GM11168 (cell line): ENCODE data around the gene EPAS1.

ENCODE experiments used
- in situ Hi-C: fragments of 300-500 bp; cut with MboI; formaldehyde crosslinking; loops from one replicate; pipeline ENCODE4 v1.12.0; 2022; ENCODE audit warnings: low sequenced_read_pairs; ENCODE audit not compliant: unreplicated experiment

EPAS1 gene

DNA sequence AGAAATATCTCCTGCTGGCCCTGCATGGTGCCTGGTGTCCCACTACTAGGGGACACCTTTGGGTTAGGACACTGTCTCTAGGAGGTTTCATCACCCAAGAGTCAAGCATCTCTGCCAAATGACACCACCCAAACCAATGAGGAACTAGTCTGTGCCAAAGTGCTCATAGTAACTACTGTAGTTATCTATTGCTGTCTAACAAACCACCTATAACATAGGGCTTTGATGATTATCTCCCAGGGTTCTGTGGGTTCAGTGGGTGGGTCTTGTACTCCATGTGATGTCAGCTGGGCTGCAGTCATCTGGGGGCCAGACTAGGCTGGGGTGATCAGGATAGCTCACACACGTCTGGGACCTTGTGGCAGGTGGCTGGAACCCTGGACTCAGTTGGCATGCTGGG lies 59.8 kb downstream of the EPAS1 start:
- in situ Hi-C loops = loop anchor here (25.0 kb wide), 1 partner anchor 345 kb away; no protein-coding TSS in a partner anchor

GRCh38 chr2:46358713-46359112 lies 61.5 kb downstream of the EPAS1 start:
- in situ Hi-C loops = loop anchor here (25.0 kb wide), 1 partner anchor 346 kb away; no protein-coding TSS in a partner anchor

DNA sequence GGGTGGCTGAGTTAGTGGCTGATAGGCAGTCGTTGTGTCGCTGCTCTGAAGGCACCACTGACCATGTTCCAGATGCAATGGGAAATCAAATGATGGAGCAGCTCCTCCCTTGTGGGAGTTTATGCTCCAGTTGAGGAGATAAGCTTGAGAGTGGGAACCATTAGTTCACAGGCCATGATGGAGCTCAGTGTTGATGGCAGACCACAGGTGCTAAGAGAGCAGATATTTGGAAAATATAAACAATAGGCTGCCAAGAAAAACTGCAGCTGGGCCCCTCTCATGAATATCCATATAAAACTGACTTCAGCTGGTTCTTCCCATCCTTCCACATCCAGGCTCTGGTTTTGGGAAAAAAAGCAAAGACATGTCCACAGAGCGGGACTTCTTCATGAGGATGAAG lies 63.1 kb downstream of the EPAS1 start:
- in situ Hi-C loops = loop anchor here (10.0 to 25.0 kb wide), 2 partner anchors 296 to 348 kb away; no protein-coding TSS in a partner anchor

GRCh38 chr2:46361920-46362666 lies 64.9 kb downstream of the EPAS1 start:
- in situ Hi-C loops = loop anchor here (10.0 to 25.0 kb wide), 2 partner anchors 297 to 350 kb away; no protein-coding TSS in a partner anchor

DNA sequence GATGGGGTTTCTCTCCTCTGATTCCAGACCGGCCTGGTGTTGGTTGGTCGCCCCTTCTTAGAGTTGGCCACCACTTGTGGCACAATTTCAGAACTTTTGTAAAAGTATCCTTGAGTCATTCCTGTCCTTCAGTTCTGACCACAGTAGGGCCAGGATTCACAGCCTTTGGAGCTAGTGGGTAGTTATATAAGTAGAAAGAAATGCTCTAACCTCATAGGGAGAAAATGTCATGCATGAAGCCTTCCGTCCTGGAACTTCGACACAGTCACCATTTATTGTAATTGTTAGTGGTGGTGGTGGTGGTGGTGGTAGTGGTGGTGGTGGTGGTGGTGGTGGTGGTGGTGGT lies 65.4 kb downstream of the EPAS1 start:
- in situ Hi-C loops = loop anchor here (10.0 to 25.0 kb wide), 2 partner anchors 298 to 350 kb away; no protein-coding TSS in a partner anchor

GRCh38 chr2:46363535-46364170 lies 66.4 kb downstream of the EPAS1 start:
- in situ Hi-C loops = loop anchor here (10.0 to 25.0 kb wide), 2 partner anchors 299 to 351 kb away; no protein-coding TSS in a partner anchor

GRCh38 chr2:46364797-46365457 lies 67.7 kb downstream of the EPAS1 start:
- in situ Hi-C loops = loop anchor here (10.0 to 25.0 kb wide), 2 partner anchors 300 to 353 kb away; no protein-coding TSS in a partner anchor

GRCh38 chr2:46365913-46366667 lies 68.9 kb downstream of the EPAS1 start:
- in situ Hi-C loops = loop anchor here (10.0 to 25.0 kb wide), 2 partner anchors 301 to 354 kb away; no protein-coding TSS in a partner anchor

- in situ Hi-C loops = loop anchor here (10.0 to 25.0 kb wide), 2 partner anchors 302 to 354 kb away; no protein-coding TSS in a partner anchor
These were observed 69.5 kb downstream of the EPAS1 start for GRCh38 chr2:46366668-46367052.

GRCh38 chr2:46367286-46367685 lies 70.1 kb downstream of the EPAS1 start:
- in situ Hi-C loops = loop anchor here (10.0 to 25.0 kb wide), 2 partner anchors 302 to 355 kb away; no protein-coding TSS in a partner anchor

DNA sequence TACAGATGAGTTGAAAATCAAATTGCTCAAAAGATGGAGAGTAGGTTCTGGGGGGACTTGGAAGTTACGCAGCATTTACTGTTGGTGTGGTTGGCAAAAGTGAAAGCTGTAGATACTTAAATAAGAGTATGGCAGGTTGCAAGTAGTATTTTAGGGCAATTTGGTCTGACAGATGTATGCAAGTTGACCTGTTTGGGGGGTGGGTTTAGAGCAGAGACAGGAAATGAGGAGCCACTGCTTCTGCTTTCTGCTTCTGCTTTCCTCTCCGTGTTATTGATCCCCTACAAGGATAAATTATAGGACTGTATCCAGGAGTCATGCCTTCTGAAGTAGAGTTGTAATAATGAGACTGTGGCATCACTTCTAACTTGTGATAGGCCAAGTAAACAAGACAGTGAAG lies 71.2 kb downstream of the EPAS1 start:
- in situ Hi-C loops = loop anchor here (10.0 to 25.0 kb wide), 2 partner anchors 304 to 356 kb away; no protein-coding TSS in a partner anchor

- in situ Hi-C loops = loop anchor here (10.0 to 25.0 kb wide), 2 partner anchors 305 to 357 kb away; no protein-coding TSS in a partner anchor
These were observed 72.6 kb downstream of the EPAS1 start for GRCh38 chr2:46369783-46370182.

- in situ Hi-C loops = loop anchor here (25.0 kb wide), 1 partner anchor 360 kb away; no protein-coding TSS in a partner anchor
These were observed 74.6 kb downstream of the EPAS1 start for GRCh38 chr2:46371854-46372253.

GRCh38 chr2:46372475-46372874 lies 75.3 kb downstream of the EPAS1 start:
- in situ Hi-C loops = loop anchor here (25.0 kb wide), 1 partner anchor 360 kb away; no protein-coding TSS in a partner anchor

DNA sequence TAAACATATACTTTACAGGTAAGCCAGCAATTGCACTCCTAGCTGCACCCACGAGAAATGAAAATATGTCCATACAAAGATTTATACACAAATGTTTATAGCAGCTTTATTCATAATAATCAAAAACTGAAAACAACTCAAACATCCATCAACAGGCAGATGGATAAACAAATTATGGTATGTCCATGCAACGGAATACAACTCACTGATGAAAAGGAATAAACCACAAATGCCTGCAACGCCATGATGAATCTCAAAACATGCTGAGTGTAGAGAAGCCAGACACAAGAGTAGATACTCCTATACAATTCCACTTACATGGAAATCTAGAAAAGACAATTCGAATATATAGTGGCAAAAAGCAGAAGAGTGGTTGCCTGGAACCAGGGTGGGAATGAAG lies 76.0 kb downstream of the EPAS1 start:
- in situ Hi-C loops = loop anchor here (25.0 kb wide), 1 partner anchor 361 kb away; no protein-coding TSS in a partner anchor

DNA sequence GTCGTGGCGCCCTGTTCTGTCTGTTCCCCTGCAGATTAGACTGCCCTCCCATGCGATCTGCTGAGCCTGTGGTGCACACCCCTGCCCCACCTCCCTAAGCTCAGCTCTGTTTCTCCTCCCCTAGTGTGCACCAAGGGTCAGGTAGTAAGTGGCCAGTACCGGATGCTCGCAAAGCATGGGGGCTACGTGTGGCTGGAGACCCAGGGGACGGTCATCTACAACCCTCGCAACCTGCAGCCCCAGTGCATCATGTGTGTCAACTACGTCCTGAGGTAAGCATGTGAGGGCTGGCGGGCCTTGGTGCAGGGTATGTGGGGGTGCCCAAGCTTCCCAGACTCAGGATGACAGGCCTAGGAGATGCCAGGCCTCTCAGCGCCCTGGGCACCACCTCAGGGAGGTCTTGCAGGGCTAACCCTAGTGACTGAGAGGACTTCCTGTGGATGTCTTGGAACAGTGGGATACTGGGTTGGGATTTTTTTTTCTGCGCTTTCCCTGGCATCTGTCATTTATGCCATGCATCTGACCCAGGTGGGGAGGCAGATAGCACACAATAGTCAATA lies 78.4 kb downstream of the EPAS1 start:
- in situ Hi-C loops = no loop called here

DNA sequence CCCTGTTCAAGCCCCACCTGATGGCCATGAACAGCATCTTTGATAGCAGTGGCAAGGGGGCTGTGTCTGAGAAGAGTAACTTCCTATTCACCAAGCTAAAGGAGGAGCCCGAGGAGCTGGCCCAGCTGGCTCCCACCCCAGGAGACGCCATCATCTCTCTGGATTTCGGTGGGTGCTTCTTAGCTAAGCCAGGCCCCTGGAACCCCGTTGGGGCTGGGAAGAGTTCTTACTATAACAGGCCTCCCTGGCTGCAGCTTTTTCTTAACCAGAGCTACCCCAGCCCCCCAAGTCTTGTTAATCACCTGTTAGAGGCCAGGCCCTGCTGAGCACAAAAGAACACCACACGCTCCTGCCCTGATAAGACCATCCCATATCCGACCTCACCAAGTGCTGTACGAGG lies 79.4 kb downstream of the EPAS1 start:
- in situ Hi-C loops = no loop called here

DNA sequence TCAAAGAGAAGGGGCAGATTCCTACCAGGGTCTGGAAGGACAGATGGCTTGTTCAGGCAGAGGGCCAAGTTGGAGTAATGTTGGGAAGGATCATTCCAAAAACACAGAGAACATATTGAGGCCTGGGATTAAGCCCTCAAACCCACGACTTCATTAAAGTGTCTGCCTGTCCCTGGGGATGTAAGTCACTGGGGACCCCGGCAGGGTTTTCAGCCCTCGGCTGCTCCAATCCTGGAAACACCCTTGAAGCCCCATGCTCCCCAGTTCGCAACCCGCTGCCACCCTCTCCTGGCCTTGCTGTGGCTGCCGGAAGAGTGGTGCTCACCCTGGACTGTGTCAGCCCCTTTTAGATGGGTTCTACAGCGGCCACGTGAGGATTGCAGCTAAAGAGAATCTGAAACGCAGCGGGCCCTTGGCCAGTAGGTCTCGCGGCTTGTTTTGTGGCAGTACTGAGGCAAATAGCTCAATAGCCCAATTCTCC lies 79.9 kb downstream of the EPAS1 start:
- in situ Hi-C loops = no loop called here
